Suprapubic skin (tissue), 4 donors: ENCODE measurements around the gene CYTIP. TPM values are rescaled to one million over a fixed set of nuclear protein-coding genes. Genes with fewer than 3 reads are reported as not detected.

Experiments used
- DNase-seq, 2 donors: peaks; one replicate each; pipeline ENCODE4 v3.0.0-alpha.2; 2019; ENCODE audit warnings: low spot score in 2 of 2
- H3K27ac ChIP-seq: fragments of 200-600 bp; sonication (generic); one replicate; pipeline ENCODE4 v1.5.1; 2019
- H3K27me3 ChIP-seq: fragments of 200-600 bp; sonication (generic); one replicate; pipeline ENCODE4 v1.5.1; 2019
- H3K36me3 ChIP-seq: fragments of 200-600 bp; sonication (generic); one replicate; pipeline ENCODE4 v1.5.1; 2019
- H3K4me1 ChIP-seq: fragments of 200-600 bp; sonication (generic); one replicate; pipeline ENCODE4 v1.5.1; 2019
- H3K4me3 ChIP-seq: fragments of 200-600 bp; sonication (generic); one replicate; pipeline ENCODE4 v1.5.1; 2019; ENCODE audit warnings: mild to moderate bottlenecking
- H3K9me3 ChIP-seq: fragments of 200-600 bp; sonication (generic); one replicate; pipeline ENCODE4 v1.5.1; 2019
- EP300 ChIP-seq: sonication (generic); formaldehyde crosslinking; IDR thresholded peaks from one replicate; pipeline ENCODE4 v1.6.1; 2017; ENCODE audit warnings: antibody characterized with exemption
- POLR2A ChIP-seq, 2 donors: fragments of 450-650 bp; IDR thresholded peaks; one replicate each; pipeline ENCODE4 v1.6.1; 2017; ENCODE audit warnings: antibody characterized with exemption in 2 of 2, mild to moderate bottlenecking in 2 of 2, moderate library complexity in 2 of 2
- POLR2AphosphoS5 ChIP-seq, 3 donors: sonication (generic); formaldehyde crosslinking; IDR thresholded peaks; one replicate each; pipeline ENCODE4 v1.6.1; 2017; ENCODE audit warnings: antibody characterized with exemption in 3 of 3
- WGBS: methylation state at CpG from one replicate; pipeline ENCODE4 v1.1.5; 2018; 5-methylcytosine and 5-hydroxymethylcytosine counted together
- total RNA-seq, 4 donors: library from RNA; depleted of rRNA; stranded (reverse); fragments of >200 nt; gene quantifications; one replicate each; pipeline ENCODE4 v1.1.0, GENCODE V29; 2016
- TF ChIP-seq, protein P1 (sequence below), 2 donors: fragments of 200-600 bp in 1 of 2; fragments of 450-650 bp in 1 of 2; sonication (generic) in 1 of 2; IDR thresholded peaks; one replicate each; pipeline ENCODE4 v1.5.1; 2016 to 2019; ENCODE audit warnings: antibody characterized with exemption in 2 of 2, mild to moderate bottlenecking in 1 of 2, moderate library complexity in 1 of 2

CYTIP gene
- total RNA-seq, 4 donors from 2014 or later: 2.1 to 9.6 (median 6.1) TPM

DNA sequence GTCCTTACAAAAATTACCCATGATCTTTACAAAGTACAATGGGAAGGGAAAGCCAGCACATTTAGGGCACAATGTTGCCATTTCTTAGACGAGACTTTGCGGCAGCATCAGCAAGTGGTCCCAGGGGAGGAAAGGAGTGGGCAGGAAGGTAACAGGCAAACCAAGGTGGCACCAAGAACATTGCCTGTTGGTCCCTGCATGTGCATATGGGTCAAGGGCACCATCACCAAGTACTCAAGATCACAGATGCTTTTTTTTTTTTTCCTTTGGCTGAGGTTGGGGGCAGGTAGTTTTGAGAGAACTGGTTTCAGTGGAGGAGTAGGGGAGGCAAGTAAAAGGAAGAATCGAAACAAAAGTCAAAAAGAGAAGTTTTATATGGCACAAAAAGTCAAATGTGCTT, 752 bp upstream of the CYTIP start:
- H3K4me1 ChIP-seq: peaks cover 5% of the 10 kb centered on the region
- DNase-seq: no peak
- no peaks in the 10 kb centered on the region for H3K9me3 ChIP-seq
- WGBS: 83% methylated on average over 3 of the region's 3 CpGs
- H3K27me3 ChIP-seq: no peaks in the 10 kb centered on the region
- no peak overlapping the region for H3K27ac ChIP-seq
- TF ChIP-seq EP300 (no peak), POLR2AphosphoS5 (IDR thresholded peaks at IDR 0.05) (no peak), POLR2A (IDR thresholded peaks at IDR 0.05) (no peak)
- TF ChIP-seq, protein P1, sequence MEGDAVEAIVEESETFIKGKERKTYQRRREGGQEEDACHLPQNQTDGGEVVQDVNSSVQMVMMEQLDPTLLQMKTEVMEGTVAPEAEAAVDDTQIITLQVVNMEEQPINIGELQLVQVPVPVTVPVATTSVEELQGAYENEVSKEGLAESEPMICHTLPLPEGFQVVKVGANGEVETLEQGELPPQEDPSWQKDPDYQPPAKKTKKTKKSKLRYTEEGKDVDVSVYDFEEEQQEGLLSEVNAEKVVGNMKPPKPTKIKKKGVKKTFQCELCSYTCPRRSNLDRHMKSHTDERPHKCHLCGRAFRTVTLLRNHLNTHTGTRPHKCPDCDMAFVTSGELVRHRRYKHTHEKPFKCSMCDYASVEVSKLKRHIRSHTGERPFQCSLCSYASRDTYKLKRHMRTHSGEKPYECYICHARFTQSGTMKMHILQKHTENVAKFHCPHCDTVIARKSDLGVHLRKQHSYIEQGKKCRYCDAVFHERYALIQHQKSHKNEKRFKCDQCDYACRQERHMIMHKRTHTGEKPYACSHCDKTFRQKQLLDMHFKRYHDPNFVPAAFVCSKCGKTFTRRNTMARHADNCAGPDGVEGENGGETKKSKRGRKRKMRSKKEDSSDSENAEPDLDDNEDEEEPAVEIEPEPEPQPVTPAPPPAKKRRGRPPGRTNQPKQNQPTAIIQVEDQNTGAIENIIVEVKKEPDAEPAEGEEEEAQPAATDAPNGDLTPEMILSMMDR (IDR thresholded peaks at IDR 0.05): no peak
- H3K4me3 ChIP-seq: no peak overlapping the region
- H3K36me3 ChIP-seq: no peaks in the 10 kb centered on the region

DNA sequence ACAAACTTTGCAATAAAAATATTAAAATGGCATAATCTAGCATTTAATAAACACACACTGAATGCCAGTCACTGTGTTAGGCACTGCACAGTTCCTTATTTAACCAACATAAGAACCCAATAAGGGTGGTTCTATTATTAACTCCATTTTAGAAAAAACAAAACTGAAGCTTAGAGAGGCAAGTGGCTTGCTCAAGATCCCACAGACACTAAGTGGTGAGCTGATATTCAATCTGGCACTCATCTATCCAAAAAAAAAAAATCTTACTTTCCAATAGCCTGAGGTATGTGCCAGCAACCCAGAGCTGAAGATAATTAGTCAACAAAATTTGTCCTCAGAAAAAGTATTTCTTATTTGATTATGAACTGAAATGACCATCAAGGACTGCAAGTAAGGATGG, 799 bp downstream of the CYTIP start:
- Histone ChIP-seq H3K4me3 (peak overlapping the region; percentile 28), H3K27ac (peak overlapping the region; percentile 44)

GRCh38 chr2:157442636-157443035, 1.3 kb downstream of the CYTIP start:
- Histone ChIP-seq H3K4me3 (peak overlapping the region; percentile 28), H3K27me3 (no peaks in the 10 kb centered on the region), H3K36me3 (no peaks in the 10 kb centered on the region), H3K4me1 (peaks cover 5% of the 10 kb centered on the region), H3K27ac (peak overlapping the region; percentile 44), H3K9me3 (no peaks in the 10 kb centered on the region)
- 46% methylated on average over 5 of the region's 5 CpGs for WGBS
- no peak for TF ChIP-seq POLR2AphosphoS5 (IDR thresholded peaks at IDR 0.05)
- TF ChIP-seq EP300: no peak
- DNase-seq: no peak

More for the DNA sequence above, 799 bp downstream of the CYTIP start:
- no peak for DNase-seq
- TF ChIP-seq POLR2A (IDR thresholded peaks at IDR 0.05) (no peak), EP300 (no peak), POLR2AphosphoS5 (IDR thresholded peaks at IDR 0.05) (no peak)
- TF ChIP-seq, protein P1 (IDR thresholded peaks at IDR 0.05): no peak
- Histone ChIP-seq H3K9me3 (no peaks in the 10 kb centered on the region), H3K36me3 (no peaks in the 10 kb centered on the region), H3K27me3 (no peaks in the 10 kb centered on the region), H3K4me1 (peaks cover 5% of the 10 kb centered on the region)

GRCh38 chr2:157442191-157442590, 1.7 kb downstream of the CYTIP start:
- Histone ChIP-seq H3K4me3 (peak overlapping the region; percentile 28), H3K27me3 (no peaks in the 10 kb centered on the region), H3K27ac (peak overlapping the region; percentile 3), H3K4me1 (peaks cover 5% of the 10 kb centered on the region), H3K36me3 (no peaks in the 10 kb centered on the region), H3K9me3 (no peaks in the 10 kb centered on the region)
- WGBS: 66% methylated on average over 2 of the region's 2 CpGs
- DNase-seq: no peak
- TF ChIP-seq POLR2A (IDR thresholded peaks at IDR 0.05): no peak
- TF ChIP-seq POLR2AphosphoS5 (IDR thresholded peaks at IDR 0.05): no peak
- TF ChIP-seq, protein P1 (IDR thresholded peaks at IDR 0.05): no peak
- no peak for TF ChIP-seq EP300

- DNase-seq: no peak
- Histone ChIP-seq H3K4me3 (peak overlapping the region; percentile 28), H3K36me3 (no peaks in the 10 kb centered on the region), H3K27me3 (no peaks in the 10 kb centered on the region), H3K4me1 (peaks cover 6% of the 10 kb centered on the region), H3K27ac (no peak overlapping the region), H3K9me3 (no peaks in the 10 kb centered on the region)
- TF ChIP-seq, protein P1 (IDR thresholded peaks at IDR 0.05): no peak
- TF ChIP-seq EP300: no peak
- no peak for TF ChIP-seq POLR2A (IDR thresholded peaks at IDR 0.05)
- 38% methylated on average over 2 of the region's 2 CpGs for WGBS
Observed at GRCh38 chr2:157441072-157441454, 2.8 kb downstream of the CYTIP start.
